GM19025 (cell line): Measurements from ENCODE around the gene FARS2.

Experiments
- ATAC-seq: cut with Tn5 transposase; IDR thresholded peaks from one replicate; pipeline ENCODE4 v1.9.1; 2021; ENCODE audit warnings: mild to moderate bottlenecking, low read depth, moderate library complexity; ENCODE audit not compliant: unreplicated experiment

FARS2 gene

GRCh38 chr6:5260661-5261544, at the start of gene FARS2, which contains the start of gene LYRM4:
TSS of gene FARS2 (plus strand) at chr6:5261513.
TSS of gene LYRM4 (minus strand) at chr6:5260950. CDS start at chr6:5260733, 217 bp downstream.
- ATAC-seq: peak; percentile 76

- no peak for ATAC-seq
Observed at GRCh38 chr6:5213836-5214235, 47.5 kb upstream of the FARS2 start.

GRCh38 chr6:5214570-5215052, 46.7 kb upstream of the FARS2 start:
- ATAC-seq: no peak

- no peak for ATAC-seq
Observed at GRCh38 chr6:5215159-5215558, 46.2 kb upstream of the FARS2 start.

GRCh38 chr6:5215799-5216198, 45.5 kb upstream of the FARS2 start:
- no peak for ATAC-seq

- no peak for ATAC-seq
Observed at GRCh38 chr6:5217356-5217755, 44.0 kb upstream of the FARS2 start.

- ATAC-seq: no peak
Observed at GRCh38 chr6:5219011-5219691, 42.2 kb upstream of the FARS2 start.

GRCh38 chr6:5220443-5220842, 40.9 kb upstream of the FARS2 start:
- no peak for ATAC-seq

GRCh38 chr6:5223309-5223708, 38.0 kb upstream of the FARS2 start:
- ATAC-seq: no peak

- ATAC-seq: no peak
Observed at GRCh38 chr6:5229356-5229755, 32.0 kb upstream of the FARS2 start.

GRCh38 chr6:5230081-5230480, 31.2 kb upstream of the FARS2 start:
- ATAC-seq: no peak

GRCh38 chr6:5231289-5231688, 30.0 kb upstream of the FARS2 start:
- ATAC-seq: no peak

GRCh38 chr6:5234874-5235273, 26.4 kb upstream of the FARS2 start:
- ATAC-seq: no peak

- no peak for ATAC-seq
Observed at GRCh38 chr6:5235830-5236229, 25.5 kb upstream of the FARS2 start.

GRCh38 chr6:5237805-5238204, 23.5 kb upstream of the FARS2 start:
- no peak for ATAC-seq

- ATAC-seq: no peak
Observed at GRCh38 chr6:5238336-5238735, 23.0 kb upstream of the FARS2 start.

GRCh38 chr6:5241252-5241651, 20.1 kb upstream of the FARS2 start:
- ATAC-seq: no peak

GRCh38 chr6:5243069-5243468, 18.2 kb upstream of the FARS2 start:
- no peak for ATAC-seq

- no peak for ATAC-seq
Observed at GRCh38 chr6:5246141-5247097, 14.9 kb upstream of the FARS2 start.

GRCh38 chr6:5247201-5247600, 14.1 kb upstream of the FARS2 start:
- no peak for ATAC-seq
